GM18498 (cell line): ENCODE measurements around the gene BGN.

Experiments
- ATAC-seq: cut with Tn5 transposase; IDR thresholded peaks from one replicate; pipeline ENCODE4 v1.9.1; 2021; ENCODE audit warnings: mild to moderate bottlenecking, moderate library complexity; ENCODE audit not compliant: unreplicated experiment

Gene BGN

GRCh38 chrX:153494541-153495361 lies at the start of gene BGN:
Gene BGN, plus strand, starts transcription at chrX:153494980. Its CDS starts 9,652 bp downstream, at chrX:153504632.
- ATAC-seq, result no peak

GRCh38 chrX:153445106-153445855 lies 49.5 kb upstream of the BGN start:
- ATAC-seq, result no peak

- no peak for ATAC-seq
Measured at GRCh38 chrX:153445856-153446635, 48.7 kb upstream of the BGN start, which contains the start of gene TREX2. Gene TREX2, minus strand, starts transcription at chrX:153446056. Its CDS starts 626 bp downstream, at chrX:153445430.

GRCh38 chrX:153446636-153446936 lies 48.2 kb upstream of the BGN start:
- no peak for ATAC-seq

- no peak for ATAC-seq
Measured at GRCh38 chrX:153446950-153447580, 47.7 kb upstream of the BGN start.

- no peak for ATAC-seq
Measured at GRCh38 chrX:153447581-153447960, 47.2 kb upstream of the BGN start.

- ATAC-seq, result no peak
Measured at GRCh38 chrX:153448556-153449367, 46.0 kb upstream of the BGN start.

GRCh38 chrX:153449368-153450113 lies 45.2 kb upstream of the BGN start:
- no peak for ATAC-seq

GRCh38 chrX:153450114-153450948 lies 44.4 kb upstream of the BGN start:
- no peak for ATAC-seq

- ATAC-seq, result no peak
Measured at GRCh38 chrX:153450949-153451277, 43.9 kb upstream of the BGN start.

GRCh38 chrX:153454901-153455550 lies 39.8 kb upstream of the BGN start:
- ATAC-seq, result no peak

- ATAC-seq, result no peak
Measured at GRCh38 chrX:153455571-153455970, 39.2 kb upstream of the BGN start.

GRCh38 chrX:153456161-153456560 lies 38.6 kb upstream of the BGN start:
- no peak for ATAC-seq

- ATAC-seq, result no peak
Measured at GRCh38 chrX:153456704-153457103, 38.1 kb upstream of the BGN start.

- ATAC-seq, result no peak
Measured at GRCh38 chrX:153457136-153457825, 37.5 kb upstream of the BGN start.

- no peak for ATAC-seq
Measured at GRCh38 chrX:153457827-153458466, 36.8 kb upstream of the BGN start.

GRCh38 chrX:153458476-153458875 lies 36.3 kb upstream of the BGN start:
- no peak for ATAC-seq
